Fibroblast of peridontal ligament (primary cell): Measurements from ENCODE around the gene DSN1.

Experiments
- DNase-seq: peaks from one replicate; pipeline ENCODE4 v3.0.0-alpha.2; 2010; ENCODE audit errors: extremely low read depth

DSN1 gene

GRCh38 chr20:36756496-36756895 lies 17.1 kb downstream of the DSN1 start:
- DNase-seq, result no peak

- DNase-seq, result peak; percentile 88
Measured at GRCh38 chr20:36754656-36755222, 18.8 kb downstream of the DSN1 start.

- no peak for DNase-seq
Measured at GRCh38 chr20:36752582-36752981, 21.0 kb downstream of the DSN1 start.

- peak; percentile 91 for DNase-seq
Measured at GRCh38 chr20:36745927-36746659, 27.5 kb downstream of the DSN1 start, which contains the start of gene NDRG3. Gene NDRG3 (minus strand): TSS chr20:36746090. CDS start chr20:36721735, 24,355 bp downstream.

- no peak for DNase-seq
Measured at GRCh38 chr20:36745234-36745926, 28.2 kb downstream of the DSN1 start.

GRCh38 chr20:36744764-36745191 lies 28.8 kb downstream of the DSN1 start:
- peak; percentile 52 for DNase-seq

GRCh38 chr20:36744243-36744642 lies 29.3 kb downstream of the DSN1 start:
- DNase-seq, result no peak

GRCh38 chr20:36742558-36742957 lies 31.0 kb downstream of the DSN1 start:
- DNase-seq, result no peak

GRCh38 chr20:36741072-36741471 lies 32.5 kb downstream of the DSN1 start:
- DNase-seq, result no peak

- no peak for DNase-seq
Measured at GRCh38 chr20:36737183-36737499, 36.4 kb downstream of the DSN1 start.

GRCh38 chr20:36736451-36737182 lies 36.9 kb downstream of the DSN1 start:
- DNase-seq, result no peak

- no peak for DNase-seq
Measured at GRCh38 chr20:36732456-36732855, 41.1 kb downstream of the DSN1 start.

GRCh38 chr20:36728986-36729385 lies 44.6 kb downstream of the DSN1 start:
- no peak for DNase-seq

- DNase-seq, result no peak
Measured at GRCh38 chr20:36726168-36726567, 47.4 kb downstream of the DSN1 start.

GRCh38 chr20:36720510-36720909 lies 53.1 kb downstream of the DSN1 start:
- DNase-seq, result peak; percentile 60

- DNase-seq, result peak; percentile 5
Measured at GRCh38 chr20:36717657-36718056, 55.9 kb downstream of the DSN1 start.

- DNase-seq, result no peak
Measured at GRCh38 chr20:36717021-36717420, 56.5 kb downstream of the DSN1 start.

GRCh38 chr20:36712775-36713174 lies 60.8 kb downstream of the DSN1 start:
- DNase-seq, result no peak

- DNase-seq, result no peak
Measured at GRCh38 chr20:36709126-36709525, 64.4 kb downstream of the DSN1 start.

- DNase-seq, result no peak
Measured at GRCh38 chr20:36703530-36703929, 70.0 kb downstream of the DSN1 start.
